ENCODE results near the gene MAML3. TPM values are rescaled to one million over a fixed set of nuclear protein-coding genes. Genes with fewer than 3 reads are reported as not detected.

Gene MAML3
- total RNA-seq, 1 experiment from 2014 or later, result 0.89 TPM

DNA sequence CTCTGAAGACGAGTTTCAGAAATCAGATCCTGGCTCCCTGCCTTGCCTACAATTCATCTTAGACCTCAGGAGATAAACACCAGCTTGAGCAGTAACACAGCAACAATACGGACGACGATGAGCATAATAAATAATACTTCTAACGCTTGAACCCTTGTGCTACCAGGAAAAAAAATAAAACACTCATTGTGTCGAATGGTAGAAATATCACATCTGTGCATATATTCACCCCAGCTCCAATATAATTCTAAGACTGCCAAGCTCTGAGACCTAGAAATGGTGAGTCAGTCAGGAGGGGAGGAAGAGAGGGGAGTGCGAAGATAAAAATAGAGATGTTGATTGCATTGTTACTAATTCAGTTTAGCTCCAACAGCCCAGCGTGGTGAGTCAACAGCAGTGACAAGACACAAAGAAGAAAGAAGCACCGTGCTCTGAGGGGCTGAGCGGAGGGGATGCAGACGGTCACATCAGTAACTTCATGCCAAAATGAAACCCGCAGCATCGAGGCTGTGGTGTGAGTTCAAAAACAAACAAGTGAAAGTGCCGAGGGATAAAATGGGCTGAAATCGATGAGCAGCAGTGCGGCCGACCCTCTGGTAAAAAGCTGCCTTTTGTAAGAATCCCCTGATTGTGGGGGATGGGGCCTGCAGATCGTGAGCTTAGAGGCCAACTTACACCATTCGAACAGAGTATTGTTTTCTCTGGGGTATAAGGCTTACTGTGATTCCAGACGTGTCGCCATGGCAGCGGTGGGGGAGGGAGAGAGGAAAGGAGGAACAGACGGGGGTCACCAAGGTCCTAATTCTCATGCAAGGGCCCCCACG lies 338.0 kb downstream of the MAML3 start:
- Mint-ChIP-seq H3K27me3 (ENCODE audit: insufficient read depth, unreplicated experiment) (no peaks in the 10 kb centered on the region), H3K4me1 (ENCODE audit: insufficient read depth, unreplicated experiment) (peaks cover 17% of the 10 kb centered on the region), H3K9me3 (ENCODE audit: unreplicated experiment) (no peaks in the 10 kb centered on the region), H3K4me3 (ENCODE audit: unreplicated experiment) (no peak overlapping the region), H3K27ac (ENCODE audit: low read depth, unreplicated experiment) (peak overlapping the region; percentile 17), H3K36me3 (ENCODE audit: insufficient read depth, unreplicated experiment) (no peaks in the 10 kb centered on the region)
- TF ChIP-seq, protein P1, sequence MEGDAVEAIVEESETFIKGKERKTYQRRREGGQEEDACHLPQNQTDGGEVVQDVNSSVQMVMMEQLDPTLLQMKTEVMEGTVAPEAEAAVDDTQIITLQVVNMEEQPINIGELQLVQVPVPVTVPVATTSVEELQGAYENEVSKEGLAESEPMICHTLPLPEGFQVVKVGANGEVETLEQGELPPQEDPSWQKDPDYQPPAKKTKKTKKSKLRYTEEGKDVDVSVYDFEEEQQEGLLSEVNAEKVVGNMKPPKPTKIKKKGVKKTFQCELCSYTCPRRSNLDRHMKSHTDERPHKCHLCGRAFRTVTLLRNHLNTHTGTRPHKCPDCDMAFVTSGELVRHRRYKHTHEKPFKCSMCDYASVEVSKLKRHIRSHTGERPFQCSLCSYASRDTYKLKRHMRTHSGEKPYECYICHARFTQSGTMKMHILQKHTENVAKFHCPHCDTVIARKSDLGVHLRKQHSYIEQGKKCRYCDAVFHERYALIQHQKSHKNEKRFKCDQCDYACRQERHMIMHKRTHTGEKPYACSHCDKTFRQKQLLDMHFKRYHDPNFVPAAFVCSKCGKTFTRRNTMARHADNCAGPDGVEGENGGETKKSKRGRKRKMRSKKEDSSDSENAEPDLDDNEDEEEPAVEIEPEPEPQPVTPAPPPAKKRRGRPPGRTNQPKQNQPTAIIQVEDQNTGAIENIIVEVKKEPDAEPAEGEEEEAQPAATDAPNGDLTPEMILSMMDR (IDR thresholded peaks at IDR 0.05; ENCODE audit: unreplicated experiment), result no peak
- POLR2A ChIA-PET, result interaction anchor here (0.5 to 2.8 kb wide), 2 partner anchors 72 to 189 kb away, joined by 3 to 18 read pairs; no protein-coding TSS in a partner anchor
- CTCF ChIA-PET, result interaction anchor here (0.6 to 1.2 kb wide), 2 partner anchors 75 to 372 kb away, joined by 3 to 4 read pairs; no protein-coding TSS in a partner anchor
- no TSS peak for BruUV-seq (replicated peaks)
- intact Hi-C loops (cut with micrococcal nuclease), result no loop called here
- peak; percentile 67 for DNase-seq (ENCODE audit: unreplicated experiment)

- Mint-ChIP-seq H3K4me1 (ENCODE audit: insufficient read depth, unreplicated experiment) (peaks cover 17% of the 10 kb centered on the region), H3K27ac (ENCODE audit: low read depth, unreplicated experiment) (peak overlapping the region; percentile 21), H3K4me3 (ENCODE audit: unreplicated experiment) (peak overlapping the region; percentile 42), H3K27me3 (ENCODE audit: insufficient read depth, unreplicated experiment) (no peaks in the 10 kb centered on the region), H3K9me3 (ENCODE audit: unreplicated experiment) (no peaks in the 10 kb centered on the region), H3K36me3 (ENCODE audit: insufficient read depth, unreplicated experiment) (no peaks in the 10 kb centered on the region)
- peak; percentile 81 for DNase-seq (ENCODE audit: unreplicated experiment)
- intact Hi-C loops (cut with micrococcal nuclease), result no loop called here
- no TSS peak for BruUV-seq (replicated peaks)
- ChIA-PET CTCF (interaction anchor here (0.6 to 1.2 kb wide), 3 partner anchors 64 to 197 kb away, joined by 3 to 4 read pairs (median 3); no protein-coding TSS in a partner anchor), POLR2A (interaction anchor here (0.5 to 2.8 kb wide), 6 partner anchors 9 to 198 kb away, joined by 3 to 18 read pairs (median 3); no protein-coding TSS in a partner anchor)
- TF ChIP-seq, protein P1 (IDR thresholded peaks at IDR 0.05; ENCODE audit: unreplicated experiment), result no peak
Measured at GRCh38 chr4:139814323-139815015, 339.5 kb downstream of the MAML3 start.

DNA sequence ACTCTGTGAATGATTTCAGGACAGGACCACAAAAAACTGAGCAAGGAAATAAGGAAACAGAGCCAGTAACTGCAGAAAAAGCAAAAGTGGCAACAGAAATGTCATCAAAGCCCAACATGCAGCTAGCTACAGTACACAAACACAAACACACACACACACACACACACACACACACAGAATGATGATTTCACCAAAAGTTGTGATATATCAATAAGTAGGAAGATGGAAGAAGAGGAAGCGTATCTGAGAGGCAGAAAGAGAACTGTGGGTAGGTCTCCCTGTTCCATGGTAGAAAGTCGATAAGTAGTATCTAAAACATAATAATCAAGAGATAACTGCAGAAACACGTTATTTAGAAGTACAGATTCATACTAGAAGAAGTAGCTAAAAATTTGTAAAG lies 340.1 kb downstream of the MAML3 start:
- peaks cover 17% of the 10 kb centered on the region for H3K4me1 Mint-ChIP-seq (ENCODE audit: insufficient read depth, unreplicated experiment)
- intact Hi-C loops (cut with micrococcal nuclease), result no loop called here
- no TSS peak for BruUV-seq (replicated peaks)
- H3K27me3 Mint-ChIP-seq (ENCODE audit: insufficient read depth, unreplicated experiment), result no peaks in the 10 kb centered on the region
- no peak for DNase-seq (ENCODE audit: unreplicated experiment)
- H3K27ac Mint-ChIP-seq (ENCODE audit: low read depth, unreplicated experiment), result peak overlapping the region; percentile 21
- ChIA-PET POLR2A (interaction anchor here (0.5 to 2.8 kb wide), 6 partner anchors 9 to 147 kb away, joined by 3 to 18 read pairs (median 3); no protein-coding TSS in a partner anchor), CTCF (interaction anchor here (1.1 kb wide), 1 partner anchor 64 kb away, joined by 3 read pairs; no protein-coding TSS in a partner anchor)
- H3K9me3 Mint-ChIP-seq (ENCODE audit: unreplicated experiment), result no peaks in the 10 kb centered on the region
- no peaks in the 10 kb centered on the region for H3K36me3 Mint-ChIP-seq (ENCODE audit: insufficient read depth, unreplicated experiment)
- H3K4me3 Mint-ChIP-seq (ENCODE audit: unreplicated experiment), result no peak overlapping the region
- TF ChIP-seq, protein P1 (IDR thresholded peaks at IDR 0.05; ENCODE audit: unreplicated experiment), result no peak

GRCh38 chr4:139810710-139811109 lies 343.3 kb downstream of the MAML3 start:
- Mint-ChIP-seq H3K27ac (ENCODE audit: low read depth, unreplicated experiment) (no peak overlapping the region), H3K36me3 (ENCODE audit: insufficient read depth, unreplicated experiment) (no peaks in the 10 kb centered on the region), H3K4me3 (ENCODE audit: unreplicated experiment) (no peak overlapping the region), H3K27me3 (ENCODE audit: insufficient read depth, unreplicated experiment) (no peaks in the 10 kb centered on the region), H3K4me1 (ENCODE audit: insufficient read depth, unreplicated experiment) (peaks cover 12% of the 10 kb centered on the region), H3K9me3 (ENCODE audit: unreplicated experiment) (no peaks in the 10 kb centered on the region)
- DNase-seq (ENCODE audit: unreplicated experiment), result no peak
- TF ChIP-seq, protein P1 (IDR thresholded peaks at IDR 0.05; ENCODE audit: unreplicated experiment), result no peak
- intact Hi-C loops (cut with micrococcal nuclease), result no loop called here
- CTCF ChIA-PET, result interaction anchor here (0.7 kb wide), 2 partner anchors 111 to 160 kb away, joined by 3 read pairs; no protein-coding TSS in a partner anchor
- POLR2A ChIA-PET, result no interaction called here
- no TSS peak for BruUV-seq (replicated peaks)
